HepG2 (cell line): ENCODE data around the gene HCK. TPM values are rescaled to one million over a fixed set of nuclear protein-coding genes. Genes with fewer than 3 reads are reported as not detected.

Source experiments
- ARNT ChIP-seq: fragments of 450-650 bp; IDR thresholded peaks from 2 replicates; pipeline ENCODE4 v1.6.1; 2017
- BRF2 ChIP-seq: sonication (generic); formaldehyde crosslinking; IDR thresholded peaks from 2 replicates; pipeline ENCODE4 v1.8.1; 2022; ENCODE audit warnings: mild to moderate bottlenecking, missing genetic modification reagents
- IRX3 ChIP-seq: sonication (generic); formaldehyde crosslinking; IDR thresholded peaks from 2 replicates; pipeline ENCODE4 v1.8.1; 2023; ENCODE audit warnings: mild to moderate bottlenecking, low read depth, missing genetic modification reagents, borderline replicate concordance
- PHF5A ChIP-seq: IDR thresholded peaks from one replicate; pipeline ENCODE4 v1.6.1; 2018; ENCODE audit warnings: low read depth, missing genetic modification reagents; ENCODE audit not compliant: unreplicated experiment
- POGZ ChIP-seq: sonication (generic); formaldehyde crosslinking; IDR thresholded peaks from 2 replicates; pipeline ENCODE4 v1.4.0; 2020; ENCODE audit warnings: mild to moderate bottlenecking, missing genetic modification reagents
- RBM22 ChIP-seq: fragments of 200-400 bp; formaldehyde crosslinking; optimal IDR thresholded peaks from 2 replicates; pipeline ENCODE3; 2017; ENCODE audit warnings: mild to moderate bottlenecking, low read length, moderate library complexity
- RCOR2 ChIP-seq: IDR thresholded peaks from 2 replicates; pipeline ENCODE4 v1.6.1; 2016; ENCODE audit warnings: missing biosample characterization, missing genetic modification reagents
- STAT6 ChIP-seq: sonication (generic); formaldehyde crosslinking; IDR thresholded peaks from 2 replicates; pipeline ENCODE4 v1.4.0; 2020; ENCODE audit warnings: missing genetic modification reagents, mild to moderate bottlenecking, borderline replicate concordance
- TARDBP ChIP-seq: sonication (generic); formaldehyde crosslinking; IDR thresholded peaks from 2 replicates; pipeline ENCODE4 v1.8.0; 2022; ENCODE audit warnings: mild to moderate bottlenecking, missing genetic modification reagents
- TBX2 ChIP-seq: sonication (generic); formaldehyde crosslinking; IDR thresholded peaks from 2 replicates; pipeline ENCODE4 v1.5.0; 2020; ENCODE audit warnings: missing genetic modification reagents, mild to moderate bottlenecking, borderline replicate concordance
- ZBTB4 ChIP-seq: sonication (generic); formaldehyde crosslinking; IDR thresholded peaks from 2 replicates; pipeline ENCODE4 v1.4.0; 2020; ENCODE audit warnings: missing genetic modification reagents, mild to moderate bottlenecking, borderline replicate concordance
- ZBTB43 ChIP-seq: sonication (generic); formaldehyde crosslinking; conservative IDR thresholded peaks from 2 replicates; pipeline ENCODE4 v1.4.0; 2020; ENCODE audit warnings: missing genetic modification reagents
- ZNF101 ChIP-seq: sonication (generic); formaldehyde crosslinking; IDR thresholded peaks from 2 replicates; pipeline ENCODE4 v1.4.0; 2020; ENCODE audit warnings: mild to moderate bottlenecking, low read depth, missing genetic modification reagents, borderline replicate concordance
- ZNF253 ChIP-seq: sonication (generic); formaldehyde crosslinking; IDR thresholded peaks from 2 replicates; pipeline ENCODE4 v1.8.0; 2022; ENCODE audit warnings: mild to moderate bottlenecking, missing genetic modification reagents, borderline replicate concordance
- ZNF572 ChIP-seq: sonication (generic); formaldehyde crosslinking; IDR thresholded peaks from 2 replicates; pipeline ENCODE4 v1.5.1; 2020; ENCODE audit warnings: mild to moderate bottlenecking, missing genetic modification reagents
- ZNF709 ChIP-seq: sonication (generic); formaldehyde crosslinking; IDR thresholded peaks from 2 replicates; pipeline ENCODE4 v1.5.0; 2020; ENCODE audit warnings: mild to moderate bottlenecking, missing genetic modification reagents
- polyA plus RNA-seq, 8 experiments: library from polyadenylated mRNA; depleted of rRNA in 3 of 8; stranded (reverse) in 7 of 8; unstranded in 1 of 8; fragments of >200 nt; fragmentation: Illumina TruSeq in 4 of 8; extraction: Trizol in 4 of 8; gene quantifications; 2 replicates each; pipeline versions ENCODE4 v1.2.1 to v1.2.3, GENCODE V29; 2011 to 2016; ENCODE audit warnings: low read depth in 4 of 8, missing spikeins in 1 of 8, mixed read lengths in 1 of 8; ENCODE audit not compliant: insufficient read depth in 1 of 8
- total RNA-seq, 5 experiments: library from RNA; depleted of rRNA; stranded (reverse); fragments of >200 nt; fragmentation: Illumina TruSeq; extraction: Trizol; gene quantifications; 2 replicates each; pipeline ENCODE4 v1.2.3, GENCODE V29; 2016; ENCODE audit warnings: low read depth in 1 of 5

The HCK gene
- total and polyA plus RNA-seq, 2 of the 13 experiments (the other 11 are each of a cell fraction or from before 2014, with no cell fraction given): 0.04 TPM; not detected in 1

GRCh38 chr20:32031007-32031958, 20.8 kb upstream of the HCK start (continued):
- TF ChIP-seq ZBTB4 (CRISPR knock-in tag): no peak
- TF ChIP-seq RBM22: no peak
- no peak for TF ChIP-seq ARNT
- TF ChIP-seq STAT6 (CRISPR knock-in tag): no peak
- TF ChIP-seq ZNF709 (CRISPR knock-in tag): no peak
- no peak for TF ChIP-seq ZNF101 (CRISPR knock-in tag)
- TF ChIP-seq ZNF253: no peak
- TF ChIP-seq POGZ (CRISPR knock-in tag): peak; percentile 75
- TF ChIP-seq RCOR2 (CRISPR knock-in tag): peak; percentile 33; the same call in 1 of the 2 replicates
- no peak for TF ChIP-seq ZNF572 (CRISPR knock-in tag)
- TF ChIP-seq IRX3 (CRISPR knock-in tag): no peak
- no peak for TF ChIP-seq PHF5A (CRISPR knock-in tag)
- TF ChIP-seq BRF2 (CRISPR knock-in tag): no peak
- TF ChIP-seq ZBTB43 (CRISPR knock-in tag): 0 out of 2 replicates have a peak, but pooled peaks have one; percentile 39
- no peak for TF ChIP-seq TARDBP (CRISPR knock-in tag)
- TF ChIP-seq TBX2 (CRISPR knock-in tag): no peak; the same call in 1 of the 2 replicates
